HL-60 (cell line): ENCODE measurements around the gene WDR5.
"Not testable (repeated sequence)": the region's sequence is repeated elsewhere in the genome, so short reads cannot be mapped to it uniquely, and the experiment has no call there.

Source experiments
- DNase-seq, 2 experiments: peaks; one replicate each; pipeline ENCODE4 v3.0.0-alpha.2; 2010 to 2020; ENCODE audit warnings: low read depth in 1 of 2, low spot score in 1 of 2
- H3K27ac ChIP-seq: fragments of 250-450 bp; sonication (Bioruptor Pico); replicated peaks from 2 replicates; pipeline ENCODE4 v1.5.1; 2020; ENCODE audit warnings: mild to moderate bottlenecking, moderate library complexity
- H3K27me3 ChIP-seq: fragments of 250-450 bp; sonication (Bioruptor Pico); 2 replicates; pipeline ENCODE4 v1.5.1; 2021; ENCODE audit warnings: mild to moderate bottlenecking, moderate library complexity; ENCODE audit not compliant: insufficient read depth, poor library complexity, severe bottlenecking
- H3K4me3 ChIP-seq: replicated peaks from 2 replicates; pipeline ENCODE4 v1.5.1; 2011; ENCODE audit warnings: mild to moderate bottlenecking, control low read depth, low read length; ENCODE audit not compliant: insufficient read depth
- GABPA ChIP-seq: IDR thresholded peaks from 2 replicates; pipeline ENCODE4 v1.6.1; 2012; ENCODE audit warnings: low read depth
- POLR2AphosphoS5 ChIP-seq: IDR thresholded peaks from 2 replicates; pipeline ENCODE4 v1.6.1; 2012; ENCODE audit warnings: low read depth
- REST ChIP-seq: IDR thresholded peaks from 2 replicates; pipeline ENCODE4 v1.6.1; 2012; ENCODE audit warnings: low read depth; ENCODE audit not compliant: insufficient replicate concordance
- SPI1 ChIP-seq: IDR thresholded peaks from 2 replicates; pipeline ENCODE4 v1.6.1; 2012; ENCODE audit warnings: low read depth, mild to moderate bottlenecking, borderline replicate concordance
- TF ChIP-seq, protein P1 (sequence below): IDR thresholded peaks from one replicate; pipeline ENCODE4 v1.5.1; 2011; ENCODE audit warnings: low read length, control low read depth, inconsistent platforms; ENCODE audit not compliant: insufficient read depth

Gene WDR5

DNA sequence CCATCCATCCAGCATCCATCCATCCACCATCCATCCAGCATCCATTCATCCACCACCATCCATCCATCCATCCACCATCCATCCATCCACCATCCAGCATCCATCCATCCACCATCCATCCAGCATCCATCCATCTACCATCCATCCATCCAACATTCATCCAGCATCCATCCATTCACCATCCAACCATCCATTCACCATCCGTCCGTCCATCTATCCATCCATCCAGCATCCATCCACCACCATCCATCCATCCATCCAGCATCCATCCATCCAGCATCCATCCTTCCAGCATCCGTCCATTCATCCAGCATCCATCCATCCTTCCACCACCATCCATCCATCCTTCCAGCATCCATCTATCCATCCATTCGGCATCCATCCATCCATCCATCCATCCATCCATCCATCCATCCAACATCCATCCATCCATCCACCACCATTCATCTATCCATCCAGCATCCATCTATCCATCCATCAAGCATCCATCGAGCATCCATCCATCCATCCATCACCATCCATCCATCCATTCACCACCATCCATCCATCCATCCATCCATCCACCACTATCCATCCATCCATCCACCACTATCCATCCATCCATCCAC is 32.4 kb upstream of the WDR5 start:
- peaks cover 3% of the 10 kb centered on the region for H3K27me3 ChIP-seq
- TF ChIP-seq REST (no peak), POLR2AphosphoS5 (no peak), SPI1 (no peak), GABPA (no peak)
- TF ChIP-seq, protein P1, sequence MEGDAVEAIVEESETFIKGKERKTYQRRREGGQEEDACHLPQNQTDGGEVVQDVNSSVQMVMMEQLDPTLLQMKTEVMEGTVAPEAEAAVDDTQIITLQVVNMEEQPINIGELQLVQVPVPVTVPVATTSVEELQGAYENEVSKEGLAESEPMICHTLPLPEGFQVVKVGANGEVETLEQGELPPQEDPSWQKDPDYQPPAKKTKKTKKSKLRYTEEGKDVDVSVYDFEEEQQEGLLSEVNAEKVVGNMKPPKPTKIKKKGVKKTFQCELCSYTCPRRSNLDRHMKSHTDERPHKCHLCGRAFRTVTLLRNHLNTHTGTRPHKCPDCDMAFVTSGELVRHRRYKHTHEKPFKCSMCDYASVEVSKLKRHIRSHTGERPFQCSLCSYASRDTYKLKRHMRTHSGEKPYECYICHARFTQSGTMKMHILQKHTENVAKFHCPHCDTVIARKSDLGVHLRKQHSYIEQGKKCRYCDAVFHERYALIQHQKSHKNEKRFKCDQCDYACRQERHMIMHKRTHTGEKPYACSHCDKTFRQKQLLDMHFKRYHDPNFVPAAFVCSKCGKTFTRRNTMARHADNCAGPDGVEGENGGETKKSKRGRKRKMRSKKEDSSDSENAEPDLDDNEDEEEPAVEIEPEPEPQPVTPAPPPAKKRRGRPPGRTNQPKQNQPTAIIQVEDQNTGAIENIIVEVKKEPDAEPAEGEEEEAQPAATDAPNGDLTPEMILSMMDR = no peak
- no peak overlapping the region for H3K4me3 ChIP-seq
- no peak overlapping the region for H3K27ac ChIP-seq
- no peak for DNase-seq

DNA sequence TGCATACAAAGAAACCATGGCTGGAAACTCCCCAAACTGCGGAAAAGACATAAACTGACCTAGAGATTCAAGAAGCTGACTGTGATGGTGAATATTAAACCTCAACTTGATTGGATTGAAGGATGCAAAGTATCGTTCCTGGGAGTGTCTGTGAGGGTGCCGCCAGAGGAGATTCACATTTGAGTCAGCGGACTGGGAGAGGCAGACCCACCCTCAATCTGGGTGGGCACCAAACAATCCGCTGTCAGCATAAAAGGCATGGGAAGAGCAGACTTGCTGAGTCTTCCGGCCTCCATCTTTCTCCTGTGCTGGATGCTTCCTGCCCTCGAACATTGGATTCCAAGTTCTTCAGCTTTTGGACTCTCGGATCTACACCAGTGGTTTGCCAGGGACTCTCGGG is 24.8 kb upstream of the WDR5 start:
- DNase-seq = no peak
- Histone ChIP-seq H3K27ac (no peak overlapping the region), H3K27me3 (no peaks in the 10 kb centered on the region), H3K4me3 (no peak overlapping the region)
- TF ChIP-seq GABPA = no peak

DNA sequence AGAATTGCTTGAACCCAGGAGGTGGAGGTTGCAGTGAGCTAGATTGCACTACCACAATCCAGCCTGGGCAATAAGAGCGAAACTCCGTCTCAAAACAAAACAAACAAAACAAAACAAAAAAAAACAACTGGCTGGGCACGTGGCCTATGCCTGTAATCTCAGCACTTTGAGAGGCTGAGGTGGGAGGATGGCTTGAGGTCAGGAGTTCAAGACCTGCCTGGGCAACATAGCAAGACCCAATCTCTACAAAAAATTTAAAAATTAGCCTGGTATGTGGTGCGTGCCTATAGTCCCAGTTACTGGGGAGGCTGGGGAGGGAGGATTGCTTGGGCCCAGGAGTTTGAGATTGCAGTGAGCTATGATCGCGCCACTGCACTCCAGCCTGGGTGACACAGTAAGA is 23.3 kb upstream of the WDR5 start:
- no peak for TF ChIP-seq GABPA
- TF ChIP-seq REST = no peak
- TF ChIP-seq, protein P1 = no peak
- no peak for TF ChIP-seq SPI1
- no peak for TF ChIP-seq POLR2AphosphoS5
- no peak for DNase-seq

DNA sequence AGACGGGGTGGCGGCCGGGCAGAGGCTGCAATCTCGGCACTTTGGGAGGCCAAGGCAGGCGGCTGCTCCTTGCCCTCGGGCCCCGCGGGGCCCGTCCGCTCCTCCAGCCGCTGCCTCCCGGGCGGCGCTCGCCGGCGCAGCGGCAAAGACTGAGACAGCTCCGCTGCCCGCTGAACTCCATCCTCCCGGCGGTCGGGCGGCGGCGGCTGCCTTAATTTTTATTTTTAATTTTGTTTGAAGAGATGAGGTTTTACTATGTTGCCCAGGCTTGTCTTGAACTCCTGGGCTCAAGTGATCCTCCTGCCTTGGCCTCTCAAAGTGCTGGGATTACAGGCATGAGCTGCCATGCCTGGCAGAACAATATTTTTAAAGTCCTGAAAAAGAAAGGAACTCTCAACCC is 16.9 kb upstream of the WDR5 start:
- not testable (repeated sequence) for DNase-seq

More for the DNA sequence above, 23.3 kb upstream of the WDR5 start:
- Histone ChIP-seq H3K4me3 (no peak overlapping the region), H3K27ac (no peak overlapping the region), H3K27me3 (no peaks in the 10 kb centered on the region)

GRCh38 chr9:134123764-134124128 is 12.1 kb upstream of the WDR5 start:
- no peak for DNase-seq
- Histone ChIP-seq H3K27ac (no peak overlapping the region), H3K4me3 (no peak overlapping the region), H3K27me3 (no peaks in the 10 kb centered on the region)
- TF ChIP-seq SPI1 (no peak), POLR2AphosphoS5 (no peak), REST (no peak), GABPA (no peak)
- TF ChIP-seq, protein P1 = no peak

More for the DNA sequence above, 16.9 kb upstream of the WDR5 start:
- not testable (repeated sequence) for H3K4me3 ChIP-seq, H3K27me3 ChIP-seq, H3K27ac ChIP-seq
